Neural cell (in vitro differentiated cells): ENCODE data around the gene FGF11. TPM values are rescaled to one million over a fixed set of nuclear protein-coding genes. Genes with fewer than 3 reads are reported as not detected.
A peak's percentile ranks its signal among the peaks of the same experiment; 100 is the strongest.

Experiments
- H2AFZ ChIP-seq: fragments of 200-600, 300-800 bp; sonication (generic), shearing (Covaris generic); 2 replicates; pipeline ENCODE4 v1.6.0; 2014; ENCODE audit warnings: low read depth, mild to moderate bottlenecking, antibody characterized with exemption, low read length, moderate library complexity
- H3F3A ChIP-seq: fragments of 200-600 bp; shearing (Covaris generic); 2 replicates; pipeline ENCODE4 v1.6.1; 2016; ENCODE audit warnings: mild to moderate bottlenecking, moderate library complexity, mixed read lengths, antibody characterized with exemption, low read length; ENCODE audit not compliant: insufficient read depth, poor library complexity, severe bottlenecking
- H3K27ac ChIP-seq: fragments of 200-600, 300-800 bp; sonication (generic), shearing (Covaris generic); 2 replicates; pipeline ENCODE4 v1.5.1; 2014; ENCODE audit warnings: mild to moderate bottlenecking, low read length, moderate library complexity
- H3K27me3 ChIP-seq: fragments of 300-800, 200-600 bp; sonication (generic), shearing (Covaris generic); 2 replicates; pipeline ENCODE4 v1.6.0; 2014; ENCODE audit warnings: mild to moderate bottlenecking, low read depth, low read length, moderate library complexity; ENCODE audit not compliant: insufficient read depth
- H3K36me3 ChIP-seq: fragments of 300-800, 200-600 bp; sonication (generic), shearing (Covaris generic); 2 replicates; pipeline ENCODE4 v1.5.1; 2014; ENCODE audit warnings: mild to moderate bottlenecking, antibody characterized with exemption, low read length, moderate library complexity; ENCODE audit not compliant: insufficient read depth
- H3K4me2 ChIP-seq: fragments of 300-800, 200-600 bp; sonication (generic), shearing (Covaris generic); 2 replicates; pipeline ENCODE4 v1.6.0; 2014; ENCODE audit warnings: mild to moderate bottlenecking, low read length
- H3K4me3 ChIP-seq: fragments of 300-800, 200-600 bp; sonication (generic), shearing (Covaris generic); 2 replicates; pipeline ENCODE4 v1.5.1; 2014; ENCODE audit warnings: mild to moderate bottlenecking, low read length, moderate library complexity
- H3K79me2 ChIP-seq: fragments of 200-600 bp; shearing (Covaris generic); replicated peaks from 2 replicates; pipeline ENCODE4 v1.6.0; 2014; ENCODE audit warnings: mild to moderate bottlenecking, low read length, moderate library complexity; ENCODE audit not compliant: insufficient read depth
- H3K9ac ChIP-seq: fragments of 300-800, 200-600 bp; sonication (generic), shearing (Covaris generic); 2 replicates; pipeline ENCODE4 v1.6.1; 2016; ENCODE audit warnings: mild to moderate bottlenecking, low read length, mixed read lengths
- H3K9me2 ChIP-seq: fragments of 200-600 bp; shearing (Covaris generic); 2 replicates; pipeline ENCODE4 v1.6.1; 2016; ENCODE audit warnings: mild to moderate bottlenecking, low read length, mixed read lengths; ENCODE audit not compliant: insufficient read depth
- H3K9me3 ChIP-seq: fragments of 200-600, 300-800 bp; sonication (generic), shearing (Covaris generic); 2 replicates; pipeline ENCODE4 v1.6.1; 2016; ENCODE audit warnings: mild to moderate bottlenecking, mixed run types, low read length, moderate library complexity, mixed read lengths
- H4K20me1 ChIP-seq: fragments of 200-600 bp; shearing (Covaris generic); 2 replicates; pipeline ENCODE4 v1.6.1; 2016; ENCODE audit warnings: mild to moderate bottlenecking, mixed run types; ENCODE audit not compliant: insufficient read depth
- EP300 ChIP-seq: fragments of 450-650 bp; conservative IDR thresholded peaks from 2 replicates; pipeline ENCODE4 v1.6.1; 2014; ENCODE audit warnings: antibody characterized with exemption, mild to moderate bottlenecking, moderate library complexity; ENCODE audit not compliant: poor library complexity, severe bottlenecking
- EZH2 ChIP-seq: fragments of 200-600, 300-800 bp; shearing (Covaris generic), sonication (generic); IDR thresholded peaks from 2 replicates; pipeline ENCODE4 v1.6.1; 2014; ENCODE audit warnings: antibody characterized with exemption, low read length, borderline replicate concordance, mild to moderate bottlenecking; ENCODE audit not compliant: insufficient read depth, poor library complexity, severe bottlenecking
- MXI1 ChIP-seq: fragments of 450-650 bp; conservative IDR thresholded peaks from 2 replicates; pipeline ENCODE4 v1.6.1; 2014; ENCODE audit warnings: antibody characterized with exemption, mild to moderate bottlenecking; ENCODE audit not compliant: poor library complexity, severe bottlenecking
- POLR2AphosphoS5 ChIP-seq: IDR thresholded peaks from 2 replicates; pipeline ENCODE4 v1.6.1; 2012
- RAD21 ChIP-seq: fragments of 450-650 bp; conservative IDR thresholded peaks from 2 replicates; pipeline ENCODE4 v1.6.1; 2014; ENCODE audit warnings: antibody characterized with exemption, mild to moderate bottlenecking, moderate library complexity
- SMC3 ChIP-seq: fragments of 450-650 bp; conservative IDR thresholded peaks from 2 replicates; pipeline ENCODE4 v1.6.1; 2014; ENCODE audit warnings: antibody characterized with exemption, mild to moderate bottlenecking, moderate library complexity; ENCODE audit not compliant: poor library complexity
- TAF1 ChIP-seq: IDR thresholded peaks from 2 replicates; pipeline ENCODE4 v1.6.1; 2012; ENCODE audit warnings: low read depth
- polyA plus RNA-seq: library from polyadenylated mRNA; depleted of rRNA; stranded (reverse); fragments of >200 nt; gene quantifications from 2 replicates; pipeline ENCODE4 v1.2.3, GENCODE V29; 2014
- TF ChIP-seq, protein P1 (sequence below): fragments of 450-650 bp; IDR thresholded peaks from 2 replicates; pipeline ENCODE4 v1.5.1; 2014; ENCODE audit warnings: antibody characterized with exemption, mild to moderate bottlenecking, moderate library complexity; ENCODE audit not compliant: poor library complexity, severe bottlenecking
- TF ChIP-seq, protein P2 (sequence below): IDR thresholded peaks from 2 replicates; pipeline ENCODE4 v1.6.1; 2012; ENCODE audit warnings: borderline replicate concordance

The FGF11 gene
- polyA plus RNA-seq, 1 donor from 2014 or later, result 16.4 TPM

DNA sequence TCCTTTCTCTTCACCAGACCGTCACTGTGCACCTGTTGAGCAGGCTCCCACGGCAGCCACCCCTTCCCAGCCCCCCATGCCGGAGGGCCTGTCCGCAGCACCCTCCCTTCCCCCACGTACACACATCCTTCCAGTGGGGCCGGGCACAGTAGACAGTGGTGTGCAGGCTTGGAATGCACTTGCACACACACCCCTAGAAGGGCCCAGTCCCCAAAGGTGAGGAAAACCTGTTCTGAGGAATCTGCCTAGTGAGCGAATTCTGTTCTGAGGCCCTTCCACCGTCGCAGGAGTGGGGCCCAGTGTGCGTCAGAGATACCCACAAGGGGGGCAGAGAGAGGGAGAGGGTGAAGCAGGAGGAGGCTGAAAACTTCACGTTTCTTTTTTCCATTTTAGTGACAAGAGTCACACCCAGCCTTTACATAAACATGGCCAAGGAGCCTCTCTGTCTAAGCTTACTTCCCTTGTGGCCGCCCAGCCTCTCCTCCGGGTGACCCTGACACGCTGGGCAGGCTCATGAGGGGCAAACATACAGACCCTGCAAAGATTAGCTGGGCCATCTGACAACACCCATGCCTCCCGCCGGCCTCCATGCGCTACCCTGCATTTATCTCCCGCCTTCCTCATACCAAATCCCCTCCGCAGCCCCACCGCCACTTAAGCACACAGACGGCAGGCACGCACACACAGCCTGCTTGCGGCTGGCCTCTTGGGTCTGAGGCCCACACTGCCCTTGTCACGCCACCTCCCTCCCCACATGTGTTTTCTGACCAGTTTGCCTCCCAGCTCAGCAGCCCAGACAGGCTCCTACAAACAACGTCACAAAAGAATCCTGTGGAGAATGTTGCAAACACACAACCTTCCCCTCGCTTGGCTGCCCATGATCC lies 38.3 kb downstream of the FGF11 start:
- H3K9me2 ChIP-seq, result no peaks in the 10 kb centered on the region
- no peaks in the 10 kb centered on the region for H3K27me3 ChIP-seq
- peak overlapping the region; percentile 91 for H3K4me3 ChIP-seq
- no peaks in the 10 kb centered on the region for H3F3A ChIP-seq
- no peaks in the 10 kb centered on the region for H3K36me3 ChIP-seq
- TF ChIP-seq MXI1 (no peak), EZH2 (no peak), EP300 (no peak), POLR2AphosphoS5 (peak; percentile 30)
- TF ChIP-seq, protein P1, sequence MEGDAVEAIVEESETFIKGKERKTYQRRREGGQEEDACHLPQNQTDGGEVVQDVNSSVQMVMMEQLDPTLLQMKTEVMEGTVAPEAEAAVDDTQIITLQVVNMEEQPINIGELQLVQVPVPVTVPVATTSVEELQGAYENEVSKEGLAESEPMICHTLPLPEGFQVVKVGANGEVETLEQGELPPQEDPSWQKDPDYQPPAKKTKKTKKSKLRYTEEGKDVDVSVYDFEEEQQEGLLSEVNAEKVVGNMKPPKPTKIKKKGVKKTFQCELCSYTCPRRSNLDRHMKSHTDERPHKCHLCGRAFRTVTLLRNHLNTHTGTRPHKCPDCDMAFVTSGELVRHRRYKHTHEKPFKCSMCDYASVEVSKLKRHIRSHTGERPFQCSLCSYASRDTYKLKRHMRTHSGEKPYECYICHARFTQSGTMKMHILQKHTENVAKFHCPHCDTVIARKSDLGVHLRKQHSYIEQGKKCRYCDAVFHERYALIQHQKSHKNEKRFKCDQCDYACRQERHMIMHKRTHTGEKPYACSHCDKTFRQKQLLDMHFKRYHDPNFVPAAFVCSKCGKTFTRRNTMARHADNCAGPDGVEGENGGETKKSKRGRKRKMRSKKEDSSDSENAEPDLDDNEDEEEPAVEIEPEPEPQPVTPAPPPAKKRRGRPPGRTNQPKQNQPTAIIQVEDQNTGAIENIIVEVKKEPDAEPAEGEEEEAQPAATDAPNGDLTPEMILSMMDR, result no peak
- TF ChIP-seq, protein P2, sequence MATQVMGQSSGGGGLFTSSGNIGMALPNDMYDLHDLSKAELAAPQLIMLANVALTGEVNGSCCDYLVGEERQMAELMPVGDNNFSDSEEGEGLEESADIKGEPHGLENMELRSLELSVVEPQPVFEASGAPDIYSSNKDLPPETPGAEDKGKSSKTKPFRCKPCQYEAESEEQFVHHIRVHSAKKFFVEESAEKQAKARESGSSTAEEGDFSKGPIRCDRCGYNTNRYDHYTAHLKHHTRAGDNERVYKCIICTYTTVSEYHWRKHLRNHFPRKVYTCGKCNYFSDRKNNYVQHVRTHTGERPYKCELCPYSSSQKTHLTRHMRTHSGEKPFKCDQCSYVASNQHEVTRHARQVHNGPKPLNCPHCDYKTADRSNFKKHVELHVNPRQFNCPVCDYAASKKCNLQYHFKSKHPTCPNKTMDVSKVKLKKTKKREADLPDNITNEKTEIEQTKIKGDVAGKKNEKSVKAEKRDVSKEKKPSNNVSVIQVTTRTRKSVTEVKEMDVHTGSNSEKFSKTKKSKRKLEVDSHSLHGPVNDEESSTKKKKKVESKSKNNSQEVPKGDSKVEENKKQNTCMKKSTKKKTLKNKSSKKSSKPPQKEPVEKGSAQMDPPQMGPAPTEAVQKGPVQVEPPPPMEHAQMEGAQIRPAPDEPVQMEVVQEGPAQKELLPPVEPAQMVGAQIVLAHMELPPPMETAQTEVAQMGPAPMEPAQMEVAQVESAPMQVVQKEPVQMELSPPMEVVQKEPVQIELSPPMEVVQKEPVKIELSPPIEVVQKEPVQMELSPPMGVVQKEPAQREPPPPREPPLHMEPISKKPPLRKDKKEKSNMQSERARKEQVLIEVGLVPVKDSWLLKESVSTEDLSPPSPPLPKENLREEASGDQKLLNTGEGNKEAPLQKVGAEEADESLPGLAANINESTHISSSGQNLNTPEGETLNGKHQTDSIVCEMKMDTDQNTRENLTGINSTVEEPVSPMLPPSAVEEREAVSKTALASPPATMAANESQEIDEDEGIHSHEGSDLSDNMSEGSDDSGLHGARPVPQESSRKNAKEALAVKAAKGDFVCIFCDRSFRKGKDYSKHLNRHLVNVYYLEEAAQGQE, result no peak
- H3K9me3 ChIP-seq, result no peaks in the 10 kb centered on the region
- peak overlapping the region; percentile 97 for H3K27ac ChIP-seq
- peak overlapping the region; percentile 98 for H3K9ac ChIP-seq
- H2AFZ ChIP-seq, result no peak overlapping the region
- H3K4me2 ChIP-seq, result peak overlapping the region; percentile 94
- no peaks in the 10 kb centered on the region for H4K20me1 ChIP-seq
- peaks cover 53% of the 10 kb centered on the region for H3K79me2 ChIP-seq

DNA sequence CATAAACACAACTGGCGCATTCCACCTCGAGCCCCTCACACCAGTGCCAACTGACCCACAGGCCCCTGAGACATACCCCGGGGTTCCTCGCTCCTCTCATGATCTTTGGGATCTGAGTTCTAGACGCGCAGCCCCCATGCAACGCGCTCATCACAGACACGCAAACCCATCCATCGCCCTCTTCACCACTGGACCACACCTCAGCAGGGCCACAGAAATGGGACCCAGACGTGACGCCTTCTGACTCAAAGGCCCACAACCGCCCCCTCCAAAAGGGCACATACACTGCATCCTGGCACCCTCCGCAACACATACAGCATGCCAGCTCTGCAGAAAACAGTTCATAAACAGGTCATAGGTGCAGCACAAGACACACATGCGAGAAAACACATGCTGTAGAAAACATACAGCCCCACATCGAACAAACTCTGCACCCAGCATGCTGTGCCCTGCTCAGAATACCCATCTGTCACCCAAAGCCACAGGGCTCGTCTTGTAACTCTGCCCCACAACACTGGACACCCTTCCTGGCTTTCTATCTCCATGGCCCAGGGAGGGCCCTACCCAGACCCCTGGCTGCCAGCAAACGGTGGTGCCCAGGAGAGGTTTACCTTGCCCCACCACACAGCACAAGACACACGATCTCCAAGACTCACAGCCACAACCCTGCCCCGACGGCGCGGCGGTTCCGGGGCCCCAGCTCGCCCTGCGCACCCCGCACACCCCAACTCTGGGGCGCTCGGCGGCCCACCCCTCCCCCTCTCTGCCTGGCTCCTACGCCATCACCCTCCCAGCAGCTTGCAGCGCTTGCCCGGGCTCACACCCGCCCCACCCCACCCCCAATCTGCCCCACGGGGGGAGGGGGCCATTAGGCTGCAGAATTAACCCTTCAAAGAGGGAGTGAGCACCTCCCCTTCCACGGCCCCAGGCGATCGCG lies 39.2 kb downstream of the FGF11 start:
- H3K4me3 ChIP-seq, result peak overlapping the region; percentile 91
- H3K27ac ChIP-seq, result peak overlapping the region; percentile 97
- H3K9ac ChIP-seq, result peak overlapping the region; percentile 98
- no peak for TF ChIP-seq SMC3
- TF ChIP-seq, protein P1, result no peak
- no peak for TF ChIP-seq POLR2AphosphoS5
- TF ChIP-seq, protein P2, result no peak
- TF ChIP-seq EZH2, result no peak
- no peak for TF ChIP-seq RAD21
- TF ChIP-seq EP300, result peak; percentile 16
- no peak for TF ChIP-seq TAF1
- peak; percentile 70 for TF ChIP-seq MXI1
- H2AFZ ChIP-seq, result no peak overlapping the region
- no peaks in the 10 kb centered on the region for H3K36me3 ChIP-seq
- H3F3A ChIP-seq, result no peaks in the 10 kb centered on the region
- H3K9me3 ChIP-seq, result no peaks in the 10 kb centered on the region
- H4K20me1 ChIP-seq, result no peaks in the 10 kb centered on the region
- no peaks in the 10 kb centered on the region for H3K9me2 ChIP-seq
- H3K79me2 ChIP-seq, result peaks cover 53% of the 10 kb centered on the region
- peak overlapping the region; percentile 94 for H3K4me2 ChIP-seq
- no peaks in the 10 kb centered on the region for H3K27me3 ChIP-seq
